Embryonic facial prominence (tissue), 1 donor: ENCODE results near the gene WDR33.

ENCODE experiments used
- DNase-seq: peaks from one replicate; pipeline ENCODE4 v3.0.0-alpha.2; 2016; ENCODE audit errors: extremely low spot score

Gene WDR33

GRCh38 chr2:127672341-127673224, 138.4 kb downstream of the WDR33 start:
- no peak for DNase-seq

- no peak for DNase-seq
Measured at GRCh38 chr2:127671557-127672302, 139.2 kb downstream of the WDR33 start.

- no peak for DNase-seq
Measured at GRCh38 chr2:127670957-127671290, 140.0 kb downstream of the WDR33 start.

DNA sequence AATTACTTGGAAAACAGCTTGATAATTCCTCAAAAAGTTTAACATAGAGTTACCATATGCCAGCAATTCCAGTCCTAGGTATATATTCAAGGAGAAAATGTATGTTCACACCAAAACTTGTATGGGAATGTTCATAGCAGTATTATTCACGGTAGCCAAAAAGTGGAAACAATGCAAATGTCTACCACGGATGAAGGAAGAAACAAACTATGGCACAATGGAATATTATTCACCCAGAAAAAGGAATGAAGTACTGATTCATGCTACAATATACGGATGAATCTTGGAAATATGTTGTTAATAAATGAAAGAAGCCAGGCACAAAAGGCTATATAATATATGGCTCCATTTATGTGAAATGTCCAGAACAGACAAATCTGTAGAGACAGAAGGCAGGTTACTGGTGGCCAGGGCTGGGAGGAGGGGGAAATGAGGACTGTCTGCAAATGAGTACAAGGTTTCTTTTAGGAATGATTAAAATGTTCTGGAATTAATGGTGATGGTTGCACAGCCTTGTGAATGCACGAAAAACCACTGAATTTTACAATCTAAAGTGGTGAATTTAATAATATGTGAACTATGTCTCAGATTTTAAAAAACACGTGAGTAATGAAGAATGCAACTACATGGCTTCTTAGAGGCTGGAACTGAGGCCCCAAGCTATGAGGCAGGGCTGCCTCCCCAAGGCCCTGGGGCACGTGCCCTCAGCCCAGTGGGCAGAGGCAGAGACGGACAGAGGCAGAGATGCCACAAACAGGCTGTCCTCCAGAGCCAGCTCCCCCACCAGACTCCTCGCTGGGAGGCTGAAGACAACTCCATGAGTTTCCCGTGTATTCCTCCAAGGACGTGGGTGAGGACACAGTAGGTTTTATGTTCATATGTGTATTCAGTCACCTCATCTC, 140.7 kb downstream of the WDR33 start:
- DNase-seq: no peak

- no peak for DNase-seq
Measured at GRCh38 chr2:127669056-127669455, 141.9 kb downstream of the WDR33 start.

DNA sequence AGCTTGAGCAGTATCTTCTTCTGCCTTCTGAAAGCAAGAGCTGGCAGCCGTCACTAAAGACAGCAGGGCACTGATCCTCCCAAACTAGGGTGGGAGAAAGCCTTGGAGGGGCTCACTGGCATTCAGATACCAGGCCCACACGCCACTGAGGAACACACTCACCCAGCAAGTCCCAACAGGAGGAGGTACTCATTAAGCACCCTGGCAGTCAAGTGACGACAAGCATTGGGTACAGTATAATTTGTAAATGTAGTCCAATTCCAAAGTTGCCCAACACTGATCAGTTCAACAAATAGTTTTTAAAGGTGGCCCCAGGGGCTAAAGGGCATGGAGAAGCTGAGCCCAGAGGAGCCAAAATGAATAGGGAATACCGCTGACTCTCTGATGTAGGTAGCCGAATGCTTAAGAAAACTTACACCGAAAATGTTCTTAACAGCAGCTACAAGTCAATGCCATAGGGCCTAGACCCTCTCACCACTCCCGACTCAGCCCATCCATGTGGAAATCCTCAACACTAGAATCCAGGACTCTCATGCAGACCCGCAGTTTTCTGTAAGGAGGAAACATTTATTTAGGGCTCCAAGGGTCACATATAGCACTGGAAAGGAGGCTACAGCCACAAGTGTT, 145.6 kb downstream of the WDR33 start:
- no peak for DNase-seq

- DNase-seq: no peak
Measured at GRCh38 chr2:127664895-127665225, 146.1 kb downstream of the WDR33 start.

DNA sequence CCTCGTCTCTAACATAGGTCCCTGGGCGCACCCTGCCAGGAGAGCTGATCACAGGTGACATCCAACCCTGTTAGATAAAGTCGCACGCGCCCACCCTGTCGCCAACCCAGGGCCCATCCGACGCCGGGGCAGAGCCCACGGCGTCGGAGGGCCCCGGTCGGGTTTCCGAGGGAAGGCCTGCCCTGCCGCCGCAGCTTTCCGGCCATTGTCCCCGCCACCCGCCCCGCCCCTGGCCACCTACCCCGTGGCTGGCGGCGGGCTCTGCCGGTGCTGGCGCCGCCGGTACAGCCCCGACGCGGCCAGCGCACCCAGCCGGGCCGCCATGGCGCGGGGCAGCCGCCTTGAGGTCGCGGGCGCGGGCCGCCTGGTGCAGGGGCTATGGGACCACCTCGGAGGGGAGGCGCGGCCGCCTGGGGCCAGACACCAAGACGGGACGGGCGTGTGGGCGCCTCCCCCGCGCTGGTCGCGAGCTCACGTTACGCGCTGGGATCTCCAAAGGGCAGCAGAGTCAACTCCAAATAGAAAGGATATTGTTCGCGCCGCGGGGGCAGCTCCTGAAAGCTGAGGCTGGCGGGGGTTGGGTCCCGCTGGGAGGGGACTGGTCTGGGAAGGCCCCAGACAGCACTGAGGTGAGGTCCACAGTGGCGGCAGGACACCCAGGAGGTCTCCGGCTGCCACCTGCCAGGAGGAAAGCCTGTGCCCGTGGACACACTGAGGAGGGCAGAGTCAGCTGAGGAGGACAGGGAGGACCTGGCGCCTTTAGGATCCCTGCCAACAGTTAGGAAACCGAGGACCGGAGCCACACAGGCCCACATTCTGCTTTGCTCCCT, 146.7 kb downstream of the WDR33 start:
- no peak for DNase-seq

DNA sequence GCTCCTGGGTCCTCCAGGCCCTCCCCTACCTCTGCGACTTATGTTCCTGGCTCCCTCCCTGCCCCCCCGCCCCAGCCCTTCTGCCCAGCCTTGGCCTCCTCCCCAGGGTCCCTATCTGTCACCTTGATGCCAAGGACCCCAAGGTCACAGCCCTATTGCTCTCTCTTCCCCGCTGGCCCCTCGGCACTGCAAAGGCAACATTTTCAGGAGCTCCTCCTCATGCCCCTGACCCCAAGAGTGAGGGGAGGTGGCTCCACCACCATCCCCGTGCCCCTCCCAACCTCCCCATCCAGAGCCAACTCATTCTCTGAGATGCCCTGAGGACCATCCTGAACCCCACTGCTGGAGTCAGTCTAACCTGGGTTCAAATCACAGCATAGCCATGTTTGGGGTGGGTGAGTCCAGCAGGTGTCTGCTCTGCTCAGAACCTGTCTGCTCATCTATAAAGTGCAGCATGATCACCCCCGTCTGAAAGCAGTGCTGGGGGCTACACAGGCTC, 147.4 kb downstream of the WDR33 start:
- DNase-seq: no peak

DNA sequence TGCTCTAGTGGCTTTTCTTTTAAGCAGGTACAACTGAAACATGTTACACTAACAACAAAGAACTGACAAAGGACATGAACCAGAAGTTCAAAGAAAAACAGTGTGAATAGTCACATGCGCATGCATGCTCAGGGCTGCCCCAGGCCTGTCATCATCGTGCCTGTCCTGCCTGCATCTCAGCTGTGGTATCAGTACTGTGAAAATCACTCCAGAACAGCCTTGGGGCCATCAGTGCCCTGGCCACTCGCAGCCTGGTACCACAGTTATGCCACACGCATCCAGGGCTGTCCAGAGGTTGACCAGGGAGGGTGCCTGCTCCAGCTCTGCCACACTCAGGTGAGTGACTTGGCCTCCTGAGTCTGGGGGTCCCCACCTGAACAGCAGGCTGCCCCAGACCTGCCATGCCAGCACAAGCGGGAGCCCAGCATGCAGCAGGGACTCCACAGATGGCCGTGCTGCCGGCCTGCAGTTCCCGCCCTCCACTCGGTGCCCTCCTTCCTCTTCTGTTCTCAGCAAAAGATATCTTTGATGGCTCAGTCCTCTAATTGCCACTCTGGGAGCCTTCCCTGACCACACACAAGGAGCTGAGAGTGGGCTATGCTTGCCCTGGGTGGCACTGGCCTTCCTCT, 147.9 kb downstream of the WDR33 start:
- no peak for DNase-seq

DNA sequence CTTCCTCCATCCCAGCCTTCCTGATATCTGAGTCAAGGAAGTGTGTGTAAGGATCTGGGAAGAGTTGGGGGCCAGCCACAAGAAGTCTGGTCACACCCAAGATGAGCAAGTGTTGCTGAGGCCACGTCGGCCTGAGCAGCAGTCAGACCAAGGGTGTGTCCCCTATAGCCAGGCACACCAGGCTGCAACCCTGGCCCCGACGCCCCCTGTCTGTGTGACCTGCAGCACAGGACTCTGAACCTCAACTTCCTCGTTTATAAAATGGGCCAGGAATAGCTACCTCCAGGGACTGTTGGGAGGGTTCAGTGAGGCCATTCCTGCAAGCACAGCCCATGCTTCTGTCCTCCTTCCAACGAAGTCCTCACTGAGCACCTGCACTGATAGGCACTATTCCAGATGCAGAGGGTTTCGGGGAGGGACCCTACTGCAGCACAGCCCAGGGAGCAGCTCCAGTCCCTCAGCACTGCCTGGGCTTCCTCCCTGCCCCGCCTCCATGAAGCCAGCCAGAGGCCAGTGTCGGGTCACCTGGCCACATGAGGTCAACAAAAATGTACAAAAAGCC, 148.9 kb downstream of the WDR33 start:
- DNase-seq: no peak

GRCh38 chr2:127661072-127661649, 149.8 kb downstream of the WDR33 start:
- no peak for DNase-seq

DNA sequence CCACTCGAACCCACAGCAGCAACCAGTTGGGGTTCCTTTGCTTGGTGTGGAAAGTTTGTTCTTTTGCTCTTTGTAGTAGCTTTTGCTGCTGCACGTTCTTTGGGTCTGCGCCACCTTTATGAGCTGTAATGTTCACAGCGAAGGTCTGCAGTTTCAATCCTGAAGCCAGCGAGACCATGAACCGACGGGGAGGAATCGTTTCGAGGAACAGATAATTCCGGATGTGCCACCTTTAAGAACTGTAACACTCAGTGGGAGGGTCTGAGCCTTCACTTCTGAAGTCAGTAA, 150.7 kb downstream of the WDR33 start:
- DNase-seq: no peak

DNA sequence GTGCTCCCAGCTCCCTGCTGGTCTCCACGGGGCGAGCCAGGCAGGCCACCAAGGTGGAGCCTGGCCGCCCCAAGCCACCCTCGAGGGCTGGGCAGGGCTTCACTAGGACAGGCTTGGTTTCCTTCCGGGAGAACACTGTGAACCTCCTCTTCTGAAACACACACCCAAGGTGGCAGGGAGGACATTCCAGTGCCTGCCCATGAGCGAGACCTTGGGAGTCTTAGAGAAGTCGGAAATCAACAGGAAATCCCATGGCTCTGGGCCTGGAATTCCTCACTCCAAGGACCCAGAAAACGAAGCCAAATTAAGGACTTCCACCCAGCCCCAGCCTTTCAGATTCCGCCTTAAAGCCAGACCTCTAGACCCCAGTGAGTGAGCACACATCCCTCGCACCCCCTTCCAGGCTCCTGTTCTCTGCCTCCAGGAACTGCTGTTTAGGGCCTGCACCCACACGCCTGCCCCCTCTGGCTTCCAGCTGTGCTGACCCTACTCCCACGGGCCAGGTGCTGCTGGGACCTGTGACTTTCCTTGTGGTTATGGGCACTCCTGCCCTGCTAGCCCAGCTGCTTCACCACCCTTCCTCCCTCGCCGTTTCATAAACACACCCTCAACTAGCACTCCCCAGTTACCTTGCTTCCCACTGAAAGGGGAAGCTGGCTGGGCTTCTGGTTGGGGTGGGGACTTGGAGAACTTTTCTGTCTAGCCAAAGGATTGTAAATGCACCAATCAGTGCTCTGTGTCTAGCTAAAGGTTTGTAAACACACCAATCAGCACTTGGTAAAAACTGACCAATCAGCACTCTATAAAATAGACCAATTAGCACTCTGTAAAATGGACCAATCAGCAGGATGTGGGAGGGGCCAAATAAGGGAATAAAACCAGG, 151.3 kb downstream of the WDR33 start:
- DNase-seq: no peak

GRCh38 chr2:127658641-127659407, 152.1 kb downstream of the WDR33 start:
- DNase-seq: no peak

DNA sequence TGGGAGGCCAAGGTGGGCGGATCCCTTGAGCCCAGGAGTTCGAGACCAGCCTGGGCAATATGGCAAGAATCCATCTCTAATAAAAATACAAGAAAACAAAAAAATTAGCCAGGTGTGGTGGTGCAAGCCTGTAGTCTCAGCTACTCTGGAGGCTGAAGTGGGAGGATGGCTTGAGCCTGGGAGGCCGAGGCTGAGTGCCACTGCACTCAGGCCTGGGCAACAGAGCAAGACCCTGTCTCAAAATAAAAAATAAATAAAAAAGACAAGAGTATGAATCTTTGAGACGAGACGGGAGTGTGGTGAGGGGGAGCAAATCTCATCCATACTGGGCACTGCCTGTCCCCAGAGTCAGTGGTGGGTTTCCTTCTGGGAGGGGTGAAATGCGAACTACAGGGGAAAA, 152.8 kb downstream of the WDR33 start:
- DNase-seq: no peak

DNA sequence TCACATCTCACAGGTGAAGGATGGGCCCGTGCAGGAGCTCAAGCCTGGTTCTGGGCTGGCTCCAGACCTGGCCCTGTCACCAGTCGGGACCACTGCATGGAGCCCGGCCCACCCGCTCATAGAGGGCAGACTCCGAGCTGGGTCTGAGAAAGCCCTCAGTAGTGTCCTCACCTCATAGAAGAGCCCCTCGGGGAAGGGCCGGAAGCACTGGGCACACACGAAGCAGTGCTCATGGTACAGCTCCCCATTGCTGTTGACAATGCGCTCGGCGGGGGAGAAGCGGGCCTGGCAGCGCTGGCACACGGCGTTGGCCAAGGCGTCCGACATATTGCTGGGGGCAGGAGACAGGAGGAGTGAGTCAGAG, 153.8 kb downstream of the WDR33 start:
- no peak for DNase-seq

- DNase-seq: no peak
Measured at GRCh38 chr2:127656569-127657231, 154.3 kb downstream of the WDR33 start.
